Panc1 (cell line): ENCODE data around the gene FAM151A.

Source experiments
- POLR2AphosphoS5 ChIP-seq: IDR thresholded peaks from 2 replicates; pipeline ENCODE4 v1.6.1; 2012; ENCODE audit warnings: mild to moderate bottlenecking, low read depth, low read length, moderate library complexity
- SIN3A ChIP-seq: IDR thresholded peaks from 2 replicates; pipeline ENCODE4 v1.6.1; 2012; ENCODE audit warnings: low read depth, mild to moderate bottlenecking, low read length, moderate library complexity, borderline replicate concordance; ENCODE audit not compliant: insufficient read depth
- TCF7L2 ChIP-seq: IDR thresholded peaks from 2 replicates; pipeline ENCODE4 v1.6.1; 2011; ENCODE audit warnings: mild to moderate bottlenecking, low read depth, low read length, inconsistent platforms
- TF ChIP-seq, protein P1 (sequence below): fragments of 450-650 bp; IDR thresholded peaks from 2 replicates; pipeline ENCODE4 v1.5.1; 2017; ENCODE audit warnings: mild to moderate bottlenecking

DNA sequence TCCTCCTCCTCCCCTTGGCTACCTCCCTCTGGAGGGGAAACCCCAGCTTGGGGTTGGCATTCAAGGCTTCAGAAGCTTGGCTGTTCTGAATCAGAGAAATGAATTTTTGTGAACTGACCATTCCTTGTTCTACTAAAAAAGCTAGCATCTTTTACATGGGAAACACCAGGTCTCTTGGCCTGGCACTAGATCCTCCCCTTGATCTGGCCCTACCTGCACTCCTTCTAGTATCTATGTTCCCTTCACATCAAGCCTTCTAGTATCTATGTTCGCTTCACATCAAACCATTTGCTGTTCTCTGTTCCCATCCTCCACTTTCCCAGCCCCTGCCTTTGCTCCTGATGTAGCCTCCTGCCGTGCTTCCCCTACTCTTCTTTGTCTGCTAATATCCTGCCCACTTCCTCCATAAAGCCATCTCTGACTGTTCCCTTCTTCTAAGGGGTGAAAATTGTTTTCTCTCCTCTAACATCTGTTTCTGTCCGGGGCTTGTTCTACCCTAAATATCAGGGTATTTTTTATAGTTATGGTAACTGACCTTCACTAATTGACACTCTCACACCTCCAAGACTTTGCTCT, 25.8 kb downstream of the FAM151A start:
- TF ChIP-seq, protein P1, sequence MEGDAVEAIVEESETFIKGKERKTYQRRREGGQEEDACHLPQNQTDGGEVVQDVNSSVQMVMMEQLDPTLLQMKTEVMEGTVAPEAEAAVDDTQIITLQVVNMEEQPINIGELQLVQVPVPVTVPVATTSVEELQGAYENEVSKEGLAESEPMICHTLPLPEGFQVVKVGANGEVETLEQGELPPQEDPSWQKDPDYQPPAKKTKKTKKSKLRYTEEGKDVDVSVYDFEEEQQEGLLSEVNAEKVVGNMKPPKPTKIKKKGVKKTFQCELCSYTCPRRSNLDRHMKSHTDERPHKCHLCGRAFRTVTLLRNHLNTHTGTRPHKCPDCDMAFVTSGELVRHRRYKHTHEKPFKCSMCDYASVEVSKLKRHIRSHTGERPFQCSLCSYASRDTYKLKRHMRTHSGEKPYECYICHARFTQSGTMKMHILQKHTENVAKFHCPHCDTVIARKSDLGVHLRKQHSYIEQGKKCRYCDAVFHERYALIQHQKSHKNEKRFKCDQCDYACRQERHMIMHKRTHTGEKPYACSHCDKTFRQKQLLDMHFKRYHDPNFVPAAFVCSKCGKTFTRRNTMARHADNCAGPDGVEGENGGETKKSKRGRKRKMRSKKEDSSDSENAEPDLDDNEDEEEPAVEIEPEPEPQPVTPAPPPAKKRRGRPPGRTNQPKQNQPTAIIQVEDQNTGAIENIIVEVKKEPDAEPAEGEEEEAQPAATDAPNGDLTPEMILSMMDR, result no peak
- TF ChIP-seq TCF7L2 (no peak), POLR2AphosphoS5 (no peak), SIN3A (no peak)
